ENCODE data around the gene SAMMSON.

DNA sequence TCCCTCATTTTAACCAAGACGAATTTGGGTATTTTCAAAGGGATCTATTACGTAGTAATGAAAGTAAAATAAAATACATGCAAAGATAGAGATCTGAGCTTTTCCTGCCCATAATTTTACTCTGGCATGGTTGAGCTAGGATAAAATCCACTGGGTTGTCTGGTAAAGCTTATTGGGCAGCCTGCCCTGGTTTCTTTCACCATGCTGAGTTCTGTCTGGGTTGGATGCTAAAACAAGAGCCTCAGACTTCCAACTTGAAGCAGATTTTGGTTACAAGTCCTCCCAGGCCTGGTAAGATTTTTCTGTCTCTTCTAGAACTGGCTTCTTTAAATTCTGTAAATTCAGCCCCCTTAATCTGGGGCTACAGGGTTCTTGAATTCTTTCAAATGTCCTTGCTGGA lies 86.8 kb downstream of the SAMMSON start:
- no peak for TF ChIP-seq POLR2A (IDR thresholded peaks at IDR 0.05)
- TF ChIP-seq, protein P1, sequence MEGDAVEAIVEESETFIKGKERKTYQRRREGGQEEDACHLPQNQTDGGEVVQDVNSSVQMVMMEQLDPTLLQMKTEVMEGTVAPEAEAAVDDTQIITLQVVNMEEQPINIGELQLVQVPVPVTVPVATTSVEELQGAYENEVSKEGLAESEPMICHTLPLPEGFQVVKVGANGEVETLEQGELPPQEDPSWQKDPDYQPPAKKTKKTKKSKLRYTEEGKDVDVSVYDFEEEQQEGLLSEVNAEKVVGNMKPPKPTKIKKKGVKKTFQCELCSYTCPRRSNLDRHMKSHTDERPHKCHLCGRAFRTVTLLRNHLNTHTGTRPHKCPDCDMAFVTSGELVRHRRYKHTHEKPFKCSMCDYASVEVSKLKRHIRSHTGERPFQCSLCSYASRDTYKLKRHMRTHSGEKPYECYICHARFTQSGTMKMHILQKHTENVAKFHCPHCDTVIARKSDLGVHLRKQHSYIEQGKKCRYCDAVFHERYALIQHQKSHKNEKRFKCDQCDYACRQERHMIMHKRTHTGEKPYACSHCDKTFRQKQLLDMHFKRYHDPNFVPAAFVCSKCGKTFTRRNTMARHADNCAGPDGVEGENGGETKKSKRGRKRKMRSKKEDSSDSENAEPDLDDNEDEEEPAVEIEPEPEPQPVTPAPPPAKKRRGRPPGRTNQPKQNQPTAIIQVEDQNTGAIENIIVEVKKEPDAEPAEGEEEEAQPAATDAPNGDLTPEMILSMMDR (IDR thresholded peaks at IDR 0.05), result no peak
